Cortex of kidney (tissue), 1 donor: ENCODE data around the gene APCDD1.

Experiments used
- DNase-seq: peaks from one replicate; lab custom pipeline; 2025; lab: John Stamatoyannopoulos, UW

Gene APCDD1

GRCh38 chr18:10431680-10432079 lies 22.8 kb upstream of the APCDD1 start:
- no peak for DNase-seq

GRCh38 chr18:10432781-10433180 lies 21.7 kb upstream of the APCDD1 start:
- no peak for DNase-seq

GRCh38 chr18:10436160-10436559 lies 18.3 kb upstream of the APCDD1 start:
- DNase-seq: no peak

GRCh38 chr18:10437837-10438236 lies 16.6 kb upstream of the APCDD1 start:
- no peak for DNase-seq

DNA sequence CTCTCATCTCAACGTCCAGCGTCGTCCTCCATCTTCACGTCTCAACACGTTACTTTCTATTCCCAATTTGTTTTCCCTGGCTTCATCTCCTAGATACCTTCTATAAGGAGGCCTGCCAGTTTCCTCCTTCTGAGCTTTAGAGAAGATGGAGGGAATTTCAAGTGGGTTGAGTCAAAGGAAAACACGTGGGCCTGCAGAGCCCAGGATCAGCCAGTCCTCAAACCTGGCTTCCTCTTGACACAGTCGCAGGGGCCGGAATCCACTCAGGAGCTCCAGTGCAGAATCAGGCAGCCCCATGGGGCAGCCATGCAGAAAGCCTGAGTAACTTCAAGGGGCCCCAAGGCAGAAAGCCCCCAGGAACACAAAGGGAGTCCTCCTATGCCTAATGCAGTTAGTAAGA lies 14.5 kb upstream of the APCDD1 start:
- DNase-seq: no peak

- DNase-seq: no peak
Measured at GRCh38 chr18:10440884-10441283, 13.6 kb upstream of the APCDD1 start.

DNA sequence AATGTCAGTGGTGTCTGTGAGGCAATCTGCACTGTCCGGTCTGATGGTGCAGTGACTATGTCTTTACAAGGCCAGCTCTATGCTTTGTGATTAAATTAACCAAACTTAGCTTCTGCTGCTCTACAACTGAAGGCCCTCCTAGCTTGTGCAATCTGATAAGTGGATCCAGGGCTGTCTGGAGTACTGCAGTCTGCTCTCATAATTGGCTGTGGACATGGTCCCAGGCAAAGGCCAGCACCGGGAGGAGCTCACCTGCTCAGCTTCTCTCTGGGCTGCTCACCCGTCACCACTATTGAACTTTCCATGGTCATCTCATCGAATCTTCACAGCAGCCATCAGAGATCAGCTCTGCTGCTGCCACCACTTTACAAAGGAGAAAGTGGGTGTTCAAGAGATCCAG lies 13.0 kb upstream of the APCDD1 start:
- DNase-seq: no peak

- DNase-seq: no peak
Measured at GRCh38 chr18:10442551-10442971, 11.9 kb upstream of the APCDD1 start.

- no peak for DNase-seq
Measured at GRCh38 chr18:10443001-10443400, 11.4 kb upstream of the APCDD1 start.

DNA sequence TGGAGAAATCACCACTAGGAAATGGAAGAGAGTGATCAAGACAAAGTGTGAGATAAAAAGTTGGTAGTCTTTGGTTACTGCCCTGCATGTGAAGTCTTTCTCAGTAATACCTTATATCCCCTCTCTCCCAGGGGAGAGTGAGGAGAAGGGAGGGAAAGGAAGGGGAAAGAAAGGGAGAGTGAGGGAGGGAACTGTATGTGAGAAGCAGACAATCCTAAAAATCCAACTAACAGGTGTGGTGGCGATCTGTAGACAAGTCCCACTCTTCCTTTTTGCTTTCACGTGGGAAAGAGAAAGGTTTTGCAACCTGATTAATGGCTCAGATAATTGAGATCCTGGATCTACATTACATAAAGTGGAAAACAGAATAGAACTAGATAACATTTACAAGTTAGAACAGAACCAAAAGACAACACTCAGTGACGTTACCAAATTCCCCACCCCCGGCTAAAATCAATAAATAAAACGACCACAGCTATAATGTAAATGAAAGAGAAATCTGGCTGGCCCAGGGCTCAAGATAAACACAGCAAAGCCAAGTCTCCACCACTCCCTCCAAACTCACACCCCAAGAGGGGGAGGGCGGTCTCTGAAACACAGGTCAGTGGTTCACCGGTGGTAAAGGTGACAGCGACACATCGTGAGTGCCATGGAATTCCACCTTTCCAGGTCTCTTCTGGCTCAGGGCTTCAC lies 10.0 kb upstream of the APCDD1 start:
- DNase-seq: no peak

GRCh38 chr18:10449396-10449795 lies 5.0 kb upstream of the APCDD1 start:
- no peak for DNase-seq

DNA sequence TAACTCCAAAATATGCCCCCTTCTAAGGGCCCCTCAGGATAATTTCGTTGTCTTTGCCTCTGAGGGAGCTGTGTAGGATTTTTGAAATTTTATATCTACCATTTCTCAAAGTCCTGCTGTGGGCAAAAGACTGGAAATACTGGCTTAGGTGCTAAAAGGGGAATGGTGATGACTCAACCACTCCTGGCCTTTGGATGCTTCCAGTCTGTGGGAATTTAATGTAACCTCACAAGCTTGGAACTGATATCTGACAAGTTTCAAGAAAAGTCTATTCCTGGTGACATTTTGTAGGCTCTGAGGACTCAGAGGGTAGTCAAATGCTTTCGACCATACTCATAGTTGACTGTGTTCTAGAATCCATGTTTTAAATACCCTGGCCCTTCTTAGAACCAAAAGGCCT lies 3.4 kb upstream of the APCDD1 start:
- no peak for DNase-seq

DNA sequence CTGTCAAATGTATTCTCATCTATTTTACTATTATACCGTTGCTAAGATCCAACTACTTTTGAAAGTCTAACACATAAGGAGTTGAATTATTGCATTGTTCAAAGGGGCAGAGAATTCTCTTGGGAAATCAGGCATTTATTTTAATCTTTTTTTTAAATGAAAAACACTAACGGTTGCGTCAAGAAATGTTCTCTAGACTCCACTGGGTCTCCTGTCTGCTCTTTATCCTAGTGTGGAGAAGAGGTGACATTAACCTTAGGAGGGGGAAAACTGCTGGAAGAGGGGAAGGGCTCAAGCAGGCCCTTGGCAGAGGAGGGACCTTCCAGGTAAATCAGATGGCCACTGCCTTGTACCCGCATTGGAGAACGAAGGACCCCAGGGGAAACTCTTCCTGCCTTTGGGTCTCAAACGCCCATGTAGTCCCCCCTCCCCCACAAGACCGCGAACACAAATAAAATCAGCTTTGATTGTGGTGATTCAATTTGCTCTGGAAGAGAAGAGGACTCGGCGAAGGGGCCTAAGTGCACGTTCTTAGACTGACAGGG lies 1.1 kb upstream of the APCDD1 start:
- DNase-seq: no peak

GRCh38 chr18:10454681-10455557 lies 484 bp downstream of the APCDD1 start:
- DNase-seq: no peak

DNA sequence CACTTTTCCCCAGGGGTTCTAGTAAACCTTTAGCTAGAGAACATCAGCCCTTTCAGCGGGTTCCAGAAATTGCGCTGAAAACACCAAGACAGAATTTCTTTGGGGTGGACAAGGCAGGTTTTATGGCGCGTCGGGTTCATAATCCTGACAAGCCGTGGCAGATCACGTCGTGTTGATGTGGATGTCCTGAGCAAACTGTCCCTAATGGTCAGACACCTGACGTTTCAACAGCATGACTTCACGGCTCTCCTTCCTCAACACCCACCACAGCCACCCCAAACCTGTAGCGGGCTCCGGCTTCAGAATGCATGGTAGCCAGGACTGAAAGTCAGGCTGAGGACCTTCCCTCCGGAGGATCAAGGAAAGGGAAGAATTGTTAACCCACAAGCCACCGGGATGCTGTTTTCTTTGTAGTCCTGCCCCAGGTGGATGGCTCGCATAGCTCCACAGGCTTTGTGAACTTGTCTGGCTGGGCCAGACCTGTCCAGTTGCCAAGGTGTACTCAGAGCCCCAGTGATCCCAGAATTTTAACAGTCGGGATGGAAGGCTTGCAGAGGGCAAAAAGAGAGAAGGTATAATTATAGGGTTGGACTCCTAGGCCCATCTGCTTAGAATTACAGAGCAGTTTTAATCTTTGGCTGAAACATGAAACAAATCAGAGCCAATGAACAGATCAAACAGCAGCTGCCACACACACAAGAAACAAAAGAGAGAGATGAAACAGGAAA lies 1.5 kb downstream of the APCDD1 start:
- DNase-seq: no peak

GRCh38 chr18:10456718-10457117 lies 2.3 kb downstream of the APCDD1 start:
- DNase-seq: no peak

- no peak for DNase-seq
Measured at GRCh38 chr18:10457128-10457527, 2.7 kb downstream of the APCDD1 start.

GRCh38 chr18:10457767-10458166 lies 3.3 kb downstream of the APCDD1 start:
- no peak for DNase-seq

GRCh38 chr18:10458691-10459090 lies 4.3 kb downstream of the APCDD1 start:
- DNase-seq: no peak

DNA sequence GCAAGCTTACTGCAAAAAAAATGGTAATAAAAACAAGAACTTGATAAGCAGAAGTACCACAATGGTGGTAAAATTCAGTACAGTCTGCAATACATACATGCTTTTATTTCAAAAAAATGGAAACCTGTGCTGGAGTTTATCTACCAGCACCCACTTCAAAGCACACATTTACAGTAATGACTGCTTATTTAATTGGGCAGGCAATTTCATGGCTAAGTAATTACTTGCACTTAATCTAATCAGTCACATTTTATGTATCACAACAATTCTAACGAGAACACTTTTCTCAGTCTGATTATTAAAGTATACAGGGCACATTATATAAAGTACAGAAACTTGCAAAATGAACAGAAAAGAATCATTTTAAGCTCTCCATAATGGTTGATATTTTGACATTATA lies 5.2 kb downstream of the APCDD1 start:
- DNase-seq: no peak

- no peak for DNase-seq
Measured at GRCh38 chr18:10460414-10461018, 6.1 kb downstream of the APCDD1 start.

DNA sequence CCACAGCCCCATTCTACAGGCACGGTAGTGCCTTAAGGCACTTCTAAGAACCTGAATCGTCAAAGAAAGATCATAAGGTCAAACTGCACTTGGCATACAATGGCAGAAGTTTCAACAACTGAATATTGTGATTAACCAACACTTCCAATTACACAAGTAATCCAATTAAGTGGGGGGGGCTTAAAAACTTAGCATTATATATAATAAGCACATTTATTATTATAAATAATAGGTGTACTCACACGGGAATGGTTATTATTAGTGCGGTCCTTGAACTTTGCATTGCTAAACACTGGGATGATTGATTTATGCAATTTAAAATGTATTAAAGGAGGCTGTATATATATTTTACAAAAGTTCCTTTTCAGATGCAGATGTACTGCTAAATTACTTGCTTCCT lies 7.6 kb downstream of the APCDD1 start:
- no peak for DNase-seq
